Measurements from ENCODE around the gene C1orf94. TPM values are rescaled to one million over a fixed set of nuclear protein-coding genes. Genes with fewer than 3 reads are reported as not detected.

C1orf94 gene
- total and polyA plus RNA-seq, 2 of the 8 experiments (the other 6 are each of a cell fraction or from before 2014, with no cell fraction given): 5.8 to 12.5 TPM

DNA sequence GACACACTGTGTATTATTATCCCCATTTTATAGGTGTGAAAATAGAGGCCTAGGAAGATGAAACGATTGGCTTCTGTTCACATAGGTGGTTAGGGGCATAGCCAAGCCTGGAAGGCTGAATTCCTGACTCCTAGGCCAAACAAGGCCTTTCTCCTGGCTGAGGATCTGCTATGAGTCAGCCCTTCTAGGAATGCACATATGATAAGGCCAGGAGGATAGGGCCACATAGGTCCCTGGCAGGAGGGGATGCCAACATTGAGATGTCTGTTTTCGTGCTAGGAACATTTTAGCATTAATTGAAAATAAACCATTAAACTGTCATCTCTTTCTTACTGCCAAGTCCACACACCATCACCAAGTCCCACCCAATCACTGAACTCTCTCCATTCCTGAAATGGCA lies 20.8 kb upstream of the C1orf94 start:
- H2BK5ac ChIP-seq (ENCODE audit: low read depth, low read length): no peak overlapping the region
- no peak overlapping the region for H2AK5ac ChIP-seq (ENCODE audit: low read depth, low read length)
- H4K5ac ChIP-seq (ENCODE audit: insufficient read length, low read depth, low read length): no peak overlapping the region
- ChIA-PET CTCF (ENCODE audit: partially characterized antibody) (interaction anchor here (1.0 kb wide), 1 partner anchor 582 kb away, joined by 3 read pairs; no protein-coding TSS in a partner anchor), POLR2A (ENCODE audit: partially characterized antibody) (no interaction called here)
- no peak overlapping the region for H3K18ac ChIP-seq (ENCODE audit: extremely low read depth, low read length)
- H3K36me3 ChIP-seq (ENCODE audit: control insufficient read depth in 2 of 4, insufficient read depth in 4 of 4, low read length in 3 of 4): peaks cover 0 to 12% (median under 1%) of the 10 kb centered on the region in 4 experiments; a peak in 4 of 8 replicates
- no peak overlapping the region for H3K23ac ChIP-seq (ENCODE audit: insufficient read length)
- H2BK120ac ChIP-seq (replicated peaks; ENCODE audit: low read depth, low read length): no peak overlapping the region
- H3K9me3 ChIP-seq (ENCODE audit: insufficient read depth in 2 of 2, low read depth in 1 of 2, low read length in 1 of 2): no peaks in the 10 kb centered on the region
- H4K8ac ChIP-seq (ENCODE audit: extremely low read depth, insufficient read depth, low read length): no peak overlapping the region
- H3K23me2 ChIP-seq (ENCODE audit: low read depth, low read length): peaks cover 6% of the 10 kb centered on the region; the same call in 1 of the 2 replicates
- no peak overlapping the region for H2BK20ac ChIP-seq (ENCODE audit: low read length)
- no peak overlapping the region for H3K14ac ChIP-seq (ENCODE audit: insufficient read length)
- no peak overlapping the region for H2AFZ ChIP-seq (ENCODE audit: low read length)
- H3K56ac ChIP-seq (replicated peaks; ENCODE audit: insufficient read length, low read depth, low read length): no peak overlapping the region
- H3K4me1 ChIP-seq (replicated peaks in 1 of 4; ENCODE audit: control insufficient read depth in 3 of 4, insufficient read depth in 4 of 4, low read length in 3 of 4): peaks cover 0 to 2% (median 1%) of the 10 kb centered on the region in 4 experiments; a peak in 2 of 7 replicates
- H3K79me2 ChIP-seq (ENCODE audit: control insufficient read depth in 1 of 2, insufficient read depth in 2 of 2, low read length in 2 of 2): peaks cover 12 to 79% of the 10 kb centered on the region in 2 experiments
- DNase-seq (ENCODE audit: low read depth in 1 of 2, low spot score in 2 of 2) (no peak), FAIRE-seq (no peak)
- peaks cover 4 to 10% of the 10 kb centered on the region in 2 experiments for H4K20me1 ChIP-seq (replicated peaks in 1 of 2; ENCODE audit: control insufficient read depth in 1 of 2, insufficient read depth in 2 of 2, low read length in 2 of 2)
- 94% methylated on average over 2 of the region's 2 CpGs; no CpG with 5 or more reads in 1 of the 2 experiments for WGBS, 2 experiments (ENCODE audit: extremely low coverage in 1 of 2, insufficient coverage in 1 of 2, insufficient read length in 1 of 2, insufficient replicate concordance in 2 of 2, low coverage in 1 of 2, low lambda C conversion rate in 2 of 2, missing lambda C conversion rate in 1 of 2)
- H3K9ac ChIP-seq (replicated peaks in 1 of 4; ENCODE audit: extremely low read depth in 1 of 4, low read depth in 3 of 4, low read length in 3 of 4): no peak overlapping the region
- peaks cover 11% of the 10 kb centered on the region; the same call in 1 of the 2 replicates for H3K79me1 ChIP-seq (ENCODE audit: low read depth, low read length)
- H2BK12ac ChIP-seq (ENCODE audit: low read depth, low read length): no peak overlapping the region
- H3K4ac ChIP-seq (replicated peaks; ENCODE audit: insufficient read length, low read depth, low read length): no peak overlapping the region
- no peak overlapping the region for H3K4me3 ChIP-seq (ENCODE audit: extremely low read depth in 1 of 4, insufficient read depth in 2 of 4, low read depth in 3 of 4, low read length in 4 of 4)
- no peak overlapping the region for H2BK15ac ChIP-seq (ENCODE audit: low read length)
- H3K27me3 ChIP-seq (replicated peaks in 1 of 4; ENCODE audit: control insufficient read depth in 3 of 4, extremely low read depth in 1 of 4, insufficient read depth in 3 of 4, low read length in 3 of 4): no peaks in the 10 kb centered on the region
- H3K4me2 ChIP-seq (ENCODE audit: insufficient read depth in 1 of 2, low read depth in 2 of 2, low read length in 2 of 2): no peak overlapping the region
- H3K27ac ChIP-seq (ENCODE audit: low read depth, low read length): no peak overlapping the region
- no peak overlapping the region for H4K91ac ChIP-seq (replicated peaks; ENCODE audit: insufficient read length, low read length)
- TF ChIP-seq RNF2 (IDR thresholded peaks at IDR 0.05; ENCODE audit: borderline replicate concordance, low read depth, low read length, missing control alignments, poor library complexity, severe bottlenecking): no peak
- TF ChIP-seq CREB1 (IDR thresholded peaks at IDR 0.05): no peak
- no peak for TF ChIP-seq NRF1 (IDR thresholded peaks at IDR 0.05; ENCODE audit: low read depth, low read length)
- TF ChIP-seq USF2 (IDR thresholded peaks at IDR 0.05; ENCODE audit: low read length): no peak
- TF ChIP-seq CEBPB (IDR thresholded peaks at IDR 0.05; ENCODE audit: low read depth, low read length): no peak
- no peak for TF ChIP-seq GTF2F1 (IDR thresholded peaks at IDR 0.05; ENCODE audit: borderline replicate concordance, low read depth, low read length)
- TF ChIP-seq TBP (IDR thresholded peaks at IDR 0.05; ENCODE audit: low read depth, low read length): no peak
- TF ChIP-seq KDM5A (IDR thresholded peaks at IDR 0.05; ENCODE audit: low read length): no peak
- no peak for TF ChIP-seq SP1 (IDR thresholded peaks at IDR 0.05; ENCODE audit: low read depth, low read length)
- TF ChIP-seq CTBP2 (IDR thresholded peaks at IDR 0.05; ENCODE audit: borderline replicate concordance, insufficient read depth, insufficient read length, low read length): no peak
- no peak for TF ChIP-seq BRCA1 (IDR thresholded peaks at IDR 0.05; ENCODE audit: low read depth, low read length)
- no peak for TF ChIP-seq TAF7 (optimal IDR thresholded peaks at IDR 0.05; ENCODE audit: borderline replicate concordance, low read depth, low read length)
- TF ChIP-seq MAFK (IDR thresholded peaks at IDR 0.05; ENCODE audit: low read depth, low read length): no peak
- TF ChIP-seq CBX8 (IDR thresholded peaks at IDR 0.05; ENCODE audit: borderline replicate concordance, low read depth, low read length): no peak

All from H1 (cell line).